ENCODE measurements around the gene SERPINE2. TPM values are rescaled to one million over a fixed set of nuclear protein-coding genes. Genes with fewer than 3 reads are reported as not detected.

The SERPINE2 gene
- total and polyA plus RNA-seq, 2 experiments from 2014 or later, result 18.3 to 44.3 TPM

GRCh38 chr2:224027070-224027469, 12.0 kb downstream of the SERPINE2 start:
- DNase-seq (ENCODE audit: low read depth in 1 of 2, low spot score in 1 of 2), result no peak
- Histone ChIP-seq H3K27ac (no peak overlapping the region), H3K36me3 (no peaks in the 10 kb centered on the region), H3K9me3 (ENCODE audit: low read depth) (no peaks in the 10 kb centered on the region), H3K4me3 (no peak overlapping the region), H3K27me3 (no peaks in the 10 kb centered on the region), H3K4me1 (ENCODE audit: low read depth) (peaks cover 34% of the 10 kb centered on the region)
- no peak for TF ChIP-seq CTCF (IDR thresholded peaks at IDR 0.05; ENCODE audit: low read depth, low read length)

GRCh38 chr2:224025874-224026273, 13.2 kb downstream of the SERPINE2 start:
- H3K4me1 ChIP-seq (ENCODE audit: low read depth), result peaks cover 28% of the 10 kb centered on the region
- no peaks in the 10 kb centered on the region for H3K27me3 ChIP-seq
- H3K9me3 ChIP-seq (ENCODE audit: low read depth), result no peaks in the 10 kb centered on the region
- no peak overlapping the region for H3K27ac ChIP-seq
- DNase-seq (ENCODE audit: low read depth in 1 of 2, low spot score in 1 of 2), result no peak
- H3K4me3 ChIP-seq, result no peak overlapping the region
- no peaks in the 10 kb centered on the region for H3K36me3 ChIP-seq
- no peak for TF ChIP-seq CTCF (IDR thresholded peaks at IDR 0.05; ENCODE audit: low read depth, low read length)

- no peak for DNase-seq (ENCODE audit: low read depth in 1 of 2, low spot score in 1 of 2)
- Histone ChIP-seq H3K4me3 (no peak overlapping the region), H3K9me3 (ENCODE audit: low read depth) (no peaks in the 10 kb centered on the region), H3K4me1 (ENCODE audit: low read depth) (peaks cover 19% of the 10 kb centered on the region), H3K36me3 (no peaks in the 10 kb centered on the region), H3K27ac (no peak overlapping the region), H3K27me3 (no peaks in the 10 kb centered on the region)
- no peak for TF ChIP-seq CTCF (IDR thresholded peaks at IDR 0.05; ENCODE audit: low read depth, low read length)
Observed at GRCh38 chr2:224024270-224024669, 14.8 kb downstream of the SERPINE2 start.

GRCh38 chr2:224023188-224023587, 15.9 kb downstream of the SERPINE2 start:
- Histone ChIP-seq H3K27ac (no peak overlapping the region), H3K9me3 (ENCODE audit: low read depth) (no peaks in the 10 kb centered on the region), H3K27me3 (no peaks in the 10 kb centered on the region), H3K4me3 (no peak overlapping the region), H3K36me3 (no peaks in the 10 kb centered on the region), H3K4me1 (ENCODE audit: low read depth) (peaks cover 15% of the 10 kb centered on the region)
- DNase-seq (ENCODE audit: low read depth in 1 of 2, low spot score in 1 of 2), result no peak
- no peak for TF ChIP-seq CTCF (IDR thresholded peaks at IDR 0.05; ENCODE audit: low read depth, low read length)

GRCh38 chr2:224022486-224022885, 16.6 kb downstream of the SERPINE2 start:
- peaks cover 8% of the 10 kb centered on the region for H3K4me1 ChIP-seq (ENCODE audit: low read depth)
- H3K4me3 ChIP-seq, result no peak overlapping the region
- H3K9me3 ChIP-seq (ENCODE audit: low read depth), result no peaks in the 10 kb centered on the region
- DNase-seq (ENCODE audit: low read depth in 1 of 2, low spot score in 1 of 2), result no peak
- H3K27me3 ChIP-seq, result no peaks in the 10 kb centered on the region
- no peak for TF ChIP-seq CTCF (IDR thresholded peaks at IDR 0.05; ENCODE audit: low read depth, low read length)
- H3K27ac ChIP-seq, result no peak overlapping the region
- no peaks in the 10 kb centered on the region for H3K36me3 ChIP-seq

GRCh38 chr2:224020523-224020922, 18.6 kb downstream of the SERPINE2 start:
- no peak for TF ChIP-seq CTCF (IDR thresholded peaks at IDR 0.05; ENCODE audit: low read depth, low read length)
- no peak overlapping the region for H3K4me3 ChIP-seq
- DNase-seq (ENCODE audit: low read depth in 1 of 2, low spot score in 1 of 2), result no peak
- no peaks in the 10 kb centered on the region for H3K9me3 ChIP-seq (ENCODE audit: low read depth)
- H3K27ac ChIP-seq, result no peak overlapping the region
- no peaks in the 10 kb centered on the region for H3K27me3 ChIP-seq
- H3K4me1 ChIP-seq (ENCODE audit: low read depth), result no peaks in the 10 kb centered on the region
- H3K36me3 ChIP-seq, result no peaks in the 10 kb centered on the region
